ENCODE results near the gene MIF4GD.

DNA sequence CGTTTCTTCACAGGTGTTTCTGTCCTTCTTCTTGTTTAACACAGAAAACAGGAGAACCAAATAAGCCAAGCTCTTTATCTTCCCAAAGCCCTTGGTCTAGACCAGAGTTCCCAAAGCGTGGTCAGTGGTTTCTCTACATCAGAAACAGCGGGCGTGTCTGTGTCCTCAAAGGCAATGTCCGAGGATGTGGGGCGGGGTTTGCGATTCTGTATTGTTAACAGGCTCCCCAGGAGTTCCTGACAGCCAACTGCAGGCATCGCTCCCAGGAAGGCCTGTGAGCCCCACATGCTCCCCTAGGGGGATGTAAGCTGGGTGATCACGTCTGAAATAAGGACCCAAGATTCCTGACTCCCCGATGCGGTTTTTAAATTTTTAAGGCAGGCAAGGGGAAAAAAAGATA lies 46.6 kb upstream of the MIF4GD start:
- no peak for TF ChIP-seq EZH2 (IDR thresholded peaks at IDR 0.05; ENCODE audit: borderline replicate concordance, low read depth, low read length, poor library complexity, severe bottlenecking)
- TF ChIP-seq CTCF (conservative IDR thresholded peaks at IDR 0.05; ENCODE audit: low read depth, low read length), result no peak
